ENCODE data around the gene DCBLD1. TPM values are rescaled to one million over a fixed set of nuclear protein-coding genes. Genes with fewer than 3 reads are reported as not detected.

The DCBLD1 gene
- total RNA-seq, 2 experiments from 2014 or later = 4.5 to 4.9 TPM

DNA sequence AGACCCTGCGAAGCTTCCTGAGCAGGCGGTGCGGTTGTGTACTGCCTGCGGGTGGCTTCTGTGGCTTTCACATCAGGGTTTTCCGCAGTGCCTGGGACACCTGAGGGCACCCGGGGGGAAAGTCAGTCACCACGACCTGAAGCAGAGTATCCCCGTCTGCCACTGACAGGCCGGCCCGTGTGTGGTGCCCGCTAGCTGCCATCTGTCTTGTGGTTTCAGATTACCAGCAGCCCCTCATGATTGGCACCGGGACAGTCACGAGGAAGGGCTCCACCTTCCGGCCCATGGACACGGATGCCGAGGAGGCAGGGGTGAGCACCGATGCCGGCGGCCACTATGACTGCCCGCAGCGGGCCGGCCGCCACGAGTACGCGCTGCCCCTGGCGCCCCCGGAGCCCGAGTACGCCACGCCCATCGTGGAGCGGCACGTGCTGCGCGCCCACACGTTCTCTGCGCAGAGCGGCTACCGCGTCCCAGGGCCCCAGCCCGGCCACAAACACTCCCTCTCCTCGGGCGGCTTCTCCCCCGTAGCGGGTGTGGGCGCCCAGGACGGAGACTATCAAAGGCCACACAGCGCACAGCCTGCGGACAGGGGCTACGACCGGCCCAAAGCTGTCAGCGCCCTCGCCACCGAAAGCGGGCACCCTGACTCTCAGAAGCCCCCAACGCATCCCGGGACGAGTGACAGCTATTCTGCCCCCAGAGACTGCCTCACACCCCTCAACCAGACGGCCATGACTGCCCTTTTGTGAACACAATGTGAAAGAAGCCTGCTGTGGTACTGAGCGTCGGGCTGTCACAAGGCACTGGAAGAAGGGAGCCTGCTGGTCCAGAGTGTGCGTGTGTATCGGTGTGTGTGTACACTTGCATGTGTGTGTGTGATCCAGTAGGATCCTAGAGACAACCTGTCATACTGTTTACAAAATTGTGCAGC, 65.5 kb downstream of the DCBLD1 start:
- CTCF ChIA-PET = interaction anchor here (0.7 to 1.4 kb wide), 4 partner anchors 11 to 98 kb away, joined by 3 to 4 read pairs (median 3); no protein-coding TSS in a partner anchor
- POLR2A ChIA-PET = interaction anchor here (0.8 to 3.3 kb wide), 4 partner anchors 21 to 66 kb away, joined by 3 to 15 read pairs (median 6); partner anchors contain the start of genes DCBLD1 and GOPC

DNA sequence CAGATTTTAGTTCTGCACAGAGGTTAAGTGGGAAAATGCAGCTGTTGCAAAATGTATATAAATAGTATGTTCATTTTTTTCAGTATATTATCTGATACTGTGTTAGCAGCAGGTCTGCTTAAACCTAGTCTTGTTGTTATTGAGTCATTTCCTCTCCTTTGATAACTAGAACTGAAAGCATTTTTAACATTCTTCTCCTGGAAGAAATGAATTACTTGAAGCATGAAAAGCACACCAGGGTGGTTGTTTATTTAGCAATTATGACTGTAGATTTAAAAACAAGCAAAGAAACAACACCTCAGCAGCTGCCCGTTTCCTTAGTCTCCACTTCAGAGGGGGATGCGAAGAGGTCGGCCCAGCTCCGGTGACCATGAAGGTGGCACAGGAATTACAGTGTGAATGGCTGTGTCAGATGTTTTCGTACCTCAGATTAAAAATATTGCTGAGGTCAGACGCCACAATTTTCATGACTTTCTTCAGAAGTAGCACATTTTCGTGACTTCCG, 66.4 kb downstream of the DCBLD1 start:
- ChIA-PET POLR2A (interaction anchor here (0.9 to 3.3 kb wide), 3 partner anchors 20 to 66 kb away, joined by 4 to 15 read pairs (median 9); partner anchors contain the start of genes DCBLD1 and GOPC), CTCF (interaction anchor here (0.7 to 1.4 kb wide), 2 partner anchors 69 to 99 kb away, joined by 3 to 4 read pairs; no protein-coding TSS in a partner anchor)

DNA sequence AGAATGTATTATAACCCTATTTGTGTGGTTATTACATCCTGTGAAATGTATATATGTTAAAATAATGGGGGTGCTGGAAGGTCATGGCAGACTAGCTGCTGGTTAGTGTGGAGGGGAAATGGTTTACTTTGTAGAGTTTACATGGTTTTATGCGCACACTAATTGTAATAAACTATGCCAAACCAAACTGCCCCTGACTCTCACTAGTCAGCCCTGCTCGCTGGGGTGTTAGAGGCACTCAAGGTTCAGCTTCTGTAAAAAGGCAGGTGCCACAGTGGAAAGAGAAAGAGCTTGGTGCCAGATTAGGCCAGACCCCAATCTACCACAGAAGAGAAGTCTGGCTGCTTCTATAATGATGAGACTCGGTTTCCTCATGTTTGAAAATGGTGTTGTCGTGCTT, 67.1 kb downstream of the DCBLD1 start:
- CTCF ChIA-PET = no interaction called here
- POLR2A ChIA-PET = interaction anchor here (2.5 to 3.3 kb wide), 2 partner anchors 53 to 67 kb away, joined by 9 to 15 read pairs; partner anchors contain the start of genes DCBLD1 and GOPC

DNA sequence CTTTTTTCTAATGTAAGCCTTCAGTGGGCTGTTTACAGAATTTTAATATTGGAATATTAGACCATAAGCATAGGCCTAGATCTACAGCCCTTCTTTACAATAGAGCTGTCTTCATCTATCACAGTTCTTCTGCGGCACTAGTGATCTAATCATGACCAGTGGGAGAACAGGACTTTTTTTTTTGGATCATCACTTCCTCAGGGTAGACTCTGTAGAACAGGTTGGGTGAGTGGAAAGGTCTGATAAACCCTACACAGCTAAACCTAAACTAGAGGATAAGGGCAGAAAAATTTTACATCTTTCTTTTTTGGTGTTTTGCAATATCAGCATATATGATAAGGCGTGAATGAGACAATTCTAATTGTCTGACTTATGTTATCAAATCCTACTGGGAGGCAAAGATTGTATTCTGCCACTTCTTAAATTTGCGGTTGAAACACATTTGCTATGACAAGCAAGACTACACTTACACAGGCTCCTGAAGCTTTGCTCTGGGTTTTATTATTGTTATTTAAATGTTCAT, 67.7 kb downstream of the DCBLD1 start:
- ChIA-PET POLR2A (interaction anchor here (2.5 to 3.3 kb wide), 2 partner anchors 52 to 68 kb away, joined by 9 to 15 read pairs; partner anchors contain the start of genes DCBLD1 and GOPC), CTCF (interaction anchor here (2.7 kb wide), 1 partner anchor 100 kb away, joined by 9 read pairs; no protein-coding TSS in a partner anchor)

DNA sequence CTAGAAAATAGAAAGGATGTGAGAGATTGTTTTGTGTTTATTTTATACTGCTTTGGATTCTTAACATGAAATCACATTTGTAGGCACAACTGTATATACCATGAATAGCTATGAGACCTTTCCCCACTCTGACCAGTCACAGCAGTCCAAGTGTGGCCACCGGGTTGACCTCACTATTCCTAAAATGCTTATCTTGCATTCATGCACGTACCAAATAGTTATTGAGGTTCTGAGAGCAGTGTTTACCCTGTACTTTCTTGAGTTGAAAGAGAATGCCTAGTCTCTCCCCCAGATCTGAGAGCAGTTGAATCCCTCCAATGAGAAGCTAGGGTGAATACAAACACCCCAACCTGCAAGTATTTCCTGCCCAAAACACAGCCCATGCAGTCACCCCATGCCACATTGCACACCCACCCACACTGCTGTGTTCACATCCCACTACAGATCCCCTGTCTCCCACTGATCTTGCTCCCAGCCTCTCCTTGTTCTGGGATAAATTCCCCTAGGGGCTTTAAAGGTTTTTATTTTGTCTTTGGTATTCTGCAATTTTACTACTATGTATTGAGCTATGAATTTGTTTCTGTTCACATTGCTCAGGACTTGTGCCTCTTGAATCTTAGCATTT, 68.3 kb downstream of the DCBLD1 start:
- POLR2A ChIA-PET = interaction anchor here (2.5 kb wide), 1 partner anchor 51 kb away, joined by 9 read pairs; the partner anchor contains the start of gene GOPC
- CTCF ChIA-PET = interaction anchor here (0.6 to 2.7 kb wide), 2 partner anchors 54 to 101 kb away, joined by 3 to 9 read pairs; no protein-coding TSS in a partner anchor

DNA sequence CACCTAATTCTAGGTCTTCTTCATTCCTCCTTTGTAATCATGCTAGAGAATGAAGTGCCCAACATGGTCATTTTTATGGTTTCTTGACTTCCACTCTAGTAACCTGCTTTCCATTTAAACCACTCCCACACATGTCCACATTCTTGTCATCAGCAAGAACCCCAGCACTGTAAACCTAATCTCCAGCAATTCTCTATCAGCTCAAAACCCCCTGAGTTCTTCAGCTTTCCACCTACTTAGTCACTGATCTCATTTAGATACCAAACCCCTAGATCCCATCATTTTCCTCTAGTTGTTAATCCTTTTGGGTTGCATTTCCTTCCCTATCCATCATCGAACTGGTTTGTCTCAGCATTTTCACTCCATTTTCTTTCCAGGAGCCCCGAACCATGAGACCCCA, 70.1 kb downstream of the DCBLD1 start:
- CTCF ChIA-PET = interaction anchor here (1.3 to 2.7 kb wide), 2 partner anchors 52 to 103 kb away, joined by 4 to 9 read pairs; no protein-coding TSS in a partner anchor
- POLR2A ChIA-PET = no interaction called here

DNA sequence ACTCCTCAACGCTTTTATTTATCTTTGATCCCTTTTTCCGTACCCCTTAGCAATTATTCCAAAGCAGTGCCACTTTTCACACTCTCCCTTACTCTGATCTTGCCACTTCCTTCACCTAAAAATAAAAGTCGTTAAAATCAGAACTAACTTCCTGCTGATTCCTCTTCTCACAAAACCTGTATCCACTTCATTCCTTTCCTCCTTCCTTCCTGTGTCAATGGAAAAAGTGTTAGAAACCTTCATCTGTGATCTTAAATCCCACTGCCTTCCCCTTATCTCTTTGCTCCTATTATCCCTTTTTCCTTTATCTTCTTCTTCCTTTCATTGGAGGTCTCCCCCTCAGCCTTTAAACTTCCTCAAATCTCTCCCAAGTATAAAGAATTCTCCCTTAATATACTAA, 70.7 kb downstream of the DCBLD1 start:
- ChIA-PET POLR2A (no interaction called here), CTCF (no interaction called here)

DNA sequence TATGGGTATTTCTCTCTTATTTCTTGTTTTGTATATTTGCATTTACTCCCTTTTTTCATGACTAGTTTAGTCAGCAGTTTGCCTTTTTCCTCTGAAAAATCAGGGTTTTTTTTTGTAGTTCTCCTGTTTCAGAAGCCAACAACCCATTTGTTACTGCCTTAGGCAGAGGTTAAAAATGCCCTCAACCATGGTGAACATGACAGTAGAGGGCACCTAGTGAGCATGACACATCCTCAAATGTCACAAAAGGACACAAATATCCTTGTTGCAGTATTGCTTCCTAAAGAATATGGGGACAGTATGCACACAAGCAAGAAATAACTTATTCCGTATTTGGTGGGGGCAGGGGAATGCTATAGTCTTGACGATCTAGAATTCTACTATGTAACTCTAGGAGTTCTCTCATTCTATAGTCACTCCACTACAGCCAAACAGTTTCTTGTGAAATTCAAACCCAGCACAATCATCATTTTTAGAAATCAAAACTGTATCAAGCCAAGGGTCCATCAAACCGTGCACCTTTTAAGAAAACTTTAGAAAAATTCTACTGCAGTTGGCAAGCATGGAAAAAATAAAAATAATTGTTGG, 72.9 kb downstream of the DCBLD1 start:
- POLR2A ChIA-PET = no interaction called here
- CTCF ChIA-PET = interaction anchor here (0.8 to 1.7 kb wide), 9 partner anchors 15 to 152 kb away, joined by 3 to 6 read pairs (median 3); no protein-coding TSS in a partner anchor

DNA sequence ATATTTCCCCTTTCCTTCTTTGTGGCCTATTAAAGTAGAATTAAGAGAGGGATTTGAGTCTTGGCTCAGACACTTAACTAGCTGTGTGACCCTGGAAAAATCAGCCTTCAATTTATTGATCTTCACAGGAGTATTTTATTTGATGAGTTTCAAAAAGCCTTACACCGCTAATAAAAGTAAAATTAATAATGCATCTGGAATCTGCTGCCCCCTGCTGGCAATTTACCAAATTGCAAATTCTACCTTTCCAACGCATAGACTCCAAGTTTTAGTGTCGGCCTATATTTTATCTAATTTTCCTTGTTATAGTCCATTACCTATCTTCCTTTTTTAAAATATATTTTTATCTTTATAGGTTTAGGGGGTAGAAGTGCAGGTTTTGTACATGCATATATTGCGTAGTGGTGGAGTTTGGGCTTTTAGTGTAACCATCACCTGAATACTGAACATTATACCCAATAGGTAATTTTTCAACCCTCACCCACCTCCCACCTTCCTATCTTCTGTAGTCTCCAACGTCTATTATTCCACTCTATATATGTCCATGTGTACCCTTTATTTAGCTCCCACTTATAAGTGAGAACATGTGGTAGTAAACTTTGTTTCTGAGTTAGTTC, 73.5 kb downstream of the DCBLD1 start:
- POLR2A ChIA-PET = no interaction called here

DNA sequence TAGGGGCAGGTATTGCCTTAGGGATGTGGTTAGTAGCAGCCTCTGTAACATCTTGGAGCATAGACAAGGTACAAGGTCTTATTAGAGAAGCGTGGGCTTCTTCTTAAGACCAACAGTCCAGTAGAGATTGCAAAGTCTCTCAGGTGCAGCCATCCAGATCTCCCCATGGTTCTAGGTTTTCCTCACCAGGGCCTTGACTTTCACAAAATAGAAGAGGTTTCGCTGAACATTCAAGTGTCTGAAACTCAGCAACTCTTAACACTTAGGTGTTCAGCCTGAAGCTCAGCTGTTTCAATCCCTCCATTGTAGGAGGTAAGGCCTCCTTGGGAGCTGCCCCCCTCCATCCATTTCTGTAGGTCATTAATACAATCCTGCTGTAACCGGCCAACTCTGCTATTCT, 75.5 kb downstream of the DCBLD1 start:
- ChIA-PET POLR2A (no interaction called here), CTCF (no interaction called here)

More for the DNA sequence above, 73.5 kb downstream of the DCBLD1 start:
- CTCF ChIA-PET = interaction anchor here (0.8 to 1.7 kb wide), 8 partner anchors 14 to 153 kb away, joined by 3 to 6 read pairs (median 3); no protein-coding TSS in a partner anchor

DNA sequence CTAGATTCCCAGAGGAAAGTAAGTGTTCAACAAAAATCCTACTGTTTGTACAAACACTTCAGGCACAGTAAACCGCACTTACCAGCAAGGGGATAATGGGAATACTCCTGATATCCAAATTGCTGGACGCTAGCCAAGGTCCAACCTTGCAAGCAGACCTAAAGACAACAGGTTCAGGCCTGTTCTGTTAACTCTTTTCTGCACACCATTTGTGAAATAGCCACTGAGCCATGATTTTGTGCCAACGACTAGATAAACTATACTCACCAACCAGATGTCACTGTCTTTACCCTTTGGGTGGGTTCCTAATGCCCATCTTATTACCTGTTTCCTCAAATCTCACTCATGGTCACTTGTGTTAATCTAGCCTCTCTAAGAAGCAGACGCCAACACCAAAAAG, 76.3 kb downstream of the DCBLD1 start:
- POLR2A ChIA-PET = no interaction called here
- CTCF ChIA-PET = interaction anchor here (0.9 kb wide), 1 partner anchor 109 kb away, joined by 4 read pairs; no protein-coding TSS in a partner anchor

DNA sequence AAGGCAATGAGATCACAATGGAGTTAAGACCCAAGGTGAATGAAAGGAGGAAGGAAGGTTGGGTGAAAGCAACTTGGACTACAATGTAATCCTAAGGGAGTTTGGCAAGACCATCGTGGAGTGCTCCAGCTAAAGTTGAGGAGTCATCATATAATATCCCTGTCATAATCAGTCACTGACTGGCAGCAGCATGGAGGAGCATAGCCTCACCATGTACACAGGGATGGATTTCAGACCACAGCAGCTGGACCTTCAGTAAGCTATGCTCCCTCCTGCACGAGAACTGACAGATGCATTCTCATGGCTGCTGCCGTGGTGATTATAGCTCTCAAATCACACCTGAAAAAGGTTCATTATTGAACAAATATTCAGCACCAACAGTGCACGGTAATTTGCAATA, 76.8 kb downstream of the DCBLD1 start:
- ChIA-PET POLR2A (no interaction called here), CTCF (interaction anchor here (0.9 kb wide), 1 partner anchor 109 kb away, joined by 4 read pairs; no protein-coding TSS in a partner anchor)

DNA sequence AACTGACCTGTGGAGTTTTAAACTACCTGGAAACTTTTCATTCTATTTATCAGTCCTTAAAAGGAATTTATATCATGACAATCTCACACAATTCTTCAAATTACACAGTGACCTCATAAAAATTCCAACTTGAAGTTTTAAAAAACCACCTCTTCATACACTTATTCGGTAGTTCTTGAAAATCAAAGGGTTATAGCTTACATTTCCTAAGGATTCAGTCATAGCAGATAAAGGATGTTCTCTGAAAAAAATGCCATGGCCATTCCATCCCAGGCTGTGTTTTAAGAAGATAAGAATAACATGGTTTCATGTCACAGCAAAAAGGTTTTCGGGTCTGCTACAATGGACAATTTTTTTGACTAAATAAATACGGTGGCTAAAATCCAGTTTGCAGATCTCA, 78.7 kb downstream of the DCBLD1 start:
- POLR2A ChIA-PET = no interaction called here
- CTCF ChIA-PET = no interaction called here

DNA sequence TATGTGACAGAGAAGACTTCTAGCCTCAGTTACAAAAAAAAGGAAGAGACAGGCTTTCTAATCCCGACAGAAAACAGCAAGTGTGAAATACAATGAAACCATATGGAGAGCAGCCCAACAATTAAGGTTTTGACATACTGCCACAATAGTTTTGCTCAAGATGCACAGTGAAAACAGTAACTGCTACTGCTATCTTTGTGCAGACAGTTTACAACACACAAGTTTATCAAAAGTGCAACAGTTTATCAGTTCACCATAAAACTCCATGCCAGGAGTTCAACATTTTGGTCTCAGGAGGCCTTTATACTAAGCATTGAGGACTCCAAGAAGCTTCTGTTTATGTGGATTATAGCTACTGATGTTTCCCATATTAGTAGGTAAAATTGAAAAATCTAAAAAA, 82.2 kb downstream of the DCBLD1 start:
- ChIA-PET POLR2A (no interaction called here), CTCF (no interaction called here)

DNA sequence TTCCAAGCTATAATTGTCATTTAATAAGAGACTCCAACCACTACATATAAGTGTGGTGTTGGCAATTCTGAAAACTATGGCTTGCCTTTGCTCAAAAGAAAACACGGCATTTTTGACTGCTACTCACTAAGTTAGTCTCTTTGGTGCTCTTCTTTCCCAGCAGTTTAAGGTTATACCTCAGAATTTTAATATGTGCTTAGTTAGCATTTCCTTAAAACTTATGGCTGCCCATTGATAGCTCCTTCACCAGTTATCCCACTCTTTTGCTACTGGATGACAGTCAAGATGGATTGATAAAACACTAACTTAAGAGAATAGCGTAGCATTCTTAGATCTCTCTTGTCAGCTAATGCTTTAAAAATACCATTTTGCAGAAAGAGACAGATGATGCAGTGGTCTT, 85.8 kb downstream of the DCBLD1 start:
- ChIA-PET POLR2A (interaction anchor here (0.8 kb wide), 1 partner anchor 33 kb away, joined by 5 read pairs; no protein-coding TSS in a partner anchor), CTCF (no interaction called here)

DNA sequence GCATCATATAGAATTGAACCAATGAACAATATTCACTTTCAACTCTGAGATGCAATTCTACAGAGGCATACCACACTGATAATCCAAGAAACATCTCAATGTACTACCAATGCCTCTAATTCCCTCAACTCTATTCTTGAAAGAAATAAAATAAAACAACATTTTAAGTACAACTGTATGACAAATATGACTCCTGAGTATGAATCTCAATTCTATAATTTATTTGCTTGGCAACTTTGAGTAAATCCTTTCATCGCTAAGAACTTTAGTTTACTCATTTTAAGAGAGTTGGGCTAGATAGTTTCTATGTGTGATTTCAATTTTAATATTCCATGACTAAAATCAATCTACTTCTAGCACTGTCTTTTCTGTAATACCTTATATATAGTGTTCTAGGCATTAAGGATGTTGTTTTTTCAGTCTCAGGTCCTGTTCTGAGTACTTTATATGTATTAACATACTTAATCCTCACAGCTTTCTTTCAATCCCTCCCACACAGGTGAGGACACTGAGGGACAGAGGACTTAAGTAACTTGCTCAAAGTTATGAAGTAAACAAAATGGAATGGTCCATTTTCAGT, 86.4 kb downstream of the DCBLD1 start:
- ChIA-PET CTCF (no interaction called here), POLR2A (interaction anchor here (1.0 kb wide), 1 partner anchor 21 kb away, joined by 4 read pairs; no protein-coding TSS in a partner anchor)

DNA sequence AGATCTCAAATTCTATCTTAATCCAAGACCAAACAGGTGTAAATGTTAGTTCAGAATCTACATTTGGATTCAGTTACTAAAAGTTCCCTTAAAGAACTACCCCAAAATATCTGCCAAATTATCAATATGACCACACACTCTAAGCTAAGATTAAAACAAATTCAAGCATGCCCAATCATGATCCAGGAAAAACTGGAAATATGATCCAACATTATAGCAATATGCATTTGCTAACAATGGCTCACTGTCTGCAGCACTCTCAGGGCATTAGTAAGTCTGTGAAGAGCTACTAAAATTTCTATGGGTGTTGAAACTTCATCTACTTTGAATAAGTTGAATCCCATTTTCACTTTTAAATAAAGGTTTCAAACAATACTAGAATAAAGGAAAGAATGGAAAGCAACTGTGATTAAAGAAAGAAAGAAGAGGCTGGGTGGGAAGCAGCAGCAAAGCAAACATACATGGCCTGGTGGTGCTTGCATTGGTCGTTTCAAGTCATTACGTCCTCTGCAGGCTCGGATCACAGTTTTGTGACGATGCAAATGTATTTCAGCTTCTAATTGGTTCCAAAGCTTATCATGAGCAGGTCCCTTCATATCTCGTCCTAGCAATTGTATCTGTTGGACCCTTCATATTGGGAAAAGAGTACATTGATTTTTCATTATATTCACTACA, 90.7 kb downstream of the DCBLD1 start:
- POLR2A ChIA-PET = no interaction called here

DNA sequence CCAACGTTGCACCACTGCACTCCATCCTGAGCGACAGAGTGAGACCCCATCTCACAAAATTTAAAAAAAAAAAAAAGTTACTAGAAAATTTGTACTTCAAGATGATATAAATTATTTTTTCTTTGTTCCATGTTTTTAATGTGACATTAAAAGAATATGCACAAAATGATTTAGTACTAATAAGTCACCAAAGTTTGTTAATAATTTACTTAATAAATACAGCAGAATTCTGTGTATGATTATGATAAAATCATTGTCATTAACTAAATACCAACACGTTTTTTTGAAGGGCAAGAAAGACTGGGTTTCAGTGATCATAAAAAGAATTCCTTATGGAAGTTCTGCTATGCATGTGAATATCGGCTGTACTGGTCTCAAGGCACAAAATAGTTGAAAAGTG, 91.7 kb downstream of the DCBLD1 start:
- POLR2A ChIA-PET = no interaction called here
- CTCF ChIA-PET = no interaction called here

More for the DNA sequence above, 90.7 kb downstream of the DCBLD1 start:
- CTCF ChIA-PET = interaction anchor here (0.8 kb wide), 1 partner anchor 123 kb away, joined by 3 read pairs; no protein-coding TSS in a partner anchor

Measured in activated CD8-positive, alpha-beta memory T cell treated with anti-CD3 and anti-CD28 coated beads for 36 hours (primary cell).